Measurements from ENCODE around the gene SH3RF2.

DNA sequence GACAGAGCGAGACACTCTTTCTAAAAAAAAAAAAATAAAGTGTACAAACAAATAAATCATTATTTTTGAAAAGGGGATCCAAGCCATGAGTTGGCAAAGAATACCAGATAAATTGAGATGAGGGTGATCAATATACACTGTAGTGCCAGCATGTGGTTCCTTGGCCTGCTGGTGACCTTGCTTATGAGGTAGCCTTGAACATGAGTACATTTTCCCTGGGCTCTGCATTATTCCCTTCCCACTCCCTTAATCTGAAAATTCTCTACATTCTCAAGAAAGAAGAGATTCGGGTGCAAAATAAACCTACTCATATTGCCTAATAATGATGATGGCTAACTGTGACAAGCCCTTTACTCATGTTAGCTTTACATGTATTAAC lies 33.3 kb downstream of the SH3RF2 start:
- TF ChIP-seq, protein P1, sequence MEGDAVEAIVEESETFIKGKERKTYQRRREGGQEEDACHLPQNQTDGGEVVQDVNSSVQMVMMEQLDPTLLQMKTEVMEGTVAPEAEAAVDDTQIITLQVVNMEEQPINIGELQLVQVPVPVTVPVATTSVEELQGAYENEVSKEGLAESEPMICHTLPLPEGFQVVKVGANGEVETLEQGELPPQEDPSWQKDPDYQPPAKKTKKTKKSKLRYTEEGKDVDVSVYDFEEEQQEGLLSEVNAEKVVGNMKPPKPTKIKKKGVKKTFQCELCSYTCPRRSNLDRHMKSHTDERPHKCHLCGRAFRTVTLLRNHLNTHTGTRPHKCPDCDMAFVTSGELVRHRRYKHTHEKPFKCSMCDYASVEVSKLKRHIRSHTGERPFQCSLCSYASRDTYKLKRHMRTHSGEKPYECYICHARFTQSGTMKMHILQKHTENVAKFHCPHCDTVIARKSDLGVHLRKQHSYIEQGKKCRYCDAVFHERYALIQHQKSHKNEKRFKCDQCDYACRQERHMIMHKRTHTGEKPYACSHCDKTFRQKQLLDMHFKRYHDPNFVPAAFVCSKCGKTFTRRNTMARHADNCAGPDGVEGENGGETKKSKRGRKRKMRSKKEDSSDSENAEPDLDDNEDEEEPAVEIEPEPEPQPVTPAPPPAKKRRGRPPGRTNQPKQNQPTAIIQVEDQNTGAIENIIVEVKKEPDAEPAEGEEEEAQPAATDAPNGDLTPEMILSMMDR (IDR thresholded peaks at IDR 0.05) = no peak
- no peak for TF ChIP-seq EZH2 (IDR thresholded peaks at IDR 0.05)

Measured in neural progenitor cell (in vitro differentiated cells).